Measurements from ENCODE around the gene MRPL55. TPM values are rescaled to one million over a fixed set of nuclear protein-coding genes. Genes with fewer than 3 reads are reported as not detected.

MRPL55 gene
- total and polyA plus RNA-seq, 2 experiments from 2014 or later: 92.4 to 172 TPM

DNA sequence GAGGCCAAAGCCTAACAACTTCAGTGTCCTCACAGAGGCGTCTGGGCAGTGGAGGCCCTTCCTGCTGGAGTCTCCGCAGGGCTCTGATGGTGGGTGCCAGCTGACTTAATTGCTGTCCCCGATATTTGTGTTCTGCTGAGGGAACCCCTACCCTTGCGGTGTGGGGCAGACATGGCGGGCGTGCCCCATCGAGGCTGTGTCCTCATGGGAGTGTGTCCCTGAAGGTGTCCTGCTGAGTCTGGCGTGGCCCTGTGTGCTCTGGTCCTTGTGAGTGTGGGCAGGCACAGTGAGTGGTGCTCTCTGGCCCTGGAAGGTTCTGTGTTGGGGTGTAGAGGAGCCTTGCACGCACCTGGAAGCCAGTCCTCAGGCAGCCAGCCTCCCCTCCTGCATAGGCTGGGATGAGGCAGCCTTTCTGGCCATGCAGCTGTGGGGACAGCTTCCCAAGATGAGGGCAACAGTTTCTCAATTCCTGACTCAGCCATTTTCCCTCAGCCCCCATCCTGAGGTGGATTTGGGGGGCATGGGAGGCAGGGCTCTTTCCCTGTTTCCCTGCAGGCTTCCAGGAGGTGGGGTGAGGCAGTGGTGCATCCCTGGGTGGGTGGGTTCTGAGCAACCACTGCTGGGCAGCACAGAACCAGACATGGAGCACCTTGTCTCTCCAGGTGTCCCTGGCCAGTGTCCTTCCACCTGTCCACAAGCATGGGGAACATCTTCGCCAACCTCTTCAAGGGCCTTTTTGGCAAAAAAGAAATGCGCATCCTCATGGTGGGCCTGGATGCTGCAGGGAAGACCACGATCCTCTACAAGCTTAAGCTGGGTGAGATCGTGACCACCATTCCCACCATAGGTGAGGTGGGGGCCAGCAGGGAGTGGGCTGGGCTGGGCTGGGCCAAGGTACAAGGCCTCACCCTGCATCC lies 12.4 kb downstream of the MRPL55 start:
- no peak overlapping the region for H3K4me3 Mint-ChIP-seq
- H3K4me1 ChIP-seq (ENCODE audit: insufficient read depth): no peaks in the 10 kb centered on the region
- peaks cover 11% of the 10 kb centered on the region for H3K9me3 Mint-ChIP-seq
- H3K4me1 Mint-ChIP-seq: peaks cover 11% of the 10 kb centered on the region
- no peaks in the 10 kb centered on the region for H3K27me3 ChIP-seq (ENCODE audit: insufficient read depth)
- ATAC-seq: no peak
- DNase-seq (ENCODE audit: low spot score): no peak
- TF ChIP-seq, protein P1, sequence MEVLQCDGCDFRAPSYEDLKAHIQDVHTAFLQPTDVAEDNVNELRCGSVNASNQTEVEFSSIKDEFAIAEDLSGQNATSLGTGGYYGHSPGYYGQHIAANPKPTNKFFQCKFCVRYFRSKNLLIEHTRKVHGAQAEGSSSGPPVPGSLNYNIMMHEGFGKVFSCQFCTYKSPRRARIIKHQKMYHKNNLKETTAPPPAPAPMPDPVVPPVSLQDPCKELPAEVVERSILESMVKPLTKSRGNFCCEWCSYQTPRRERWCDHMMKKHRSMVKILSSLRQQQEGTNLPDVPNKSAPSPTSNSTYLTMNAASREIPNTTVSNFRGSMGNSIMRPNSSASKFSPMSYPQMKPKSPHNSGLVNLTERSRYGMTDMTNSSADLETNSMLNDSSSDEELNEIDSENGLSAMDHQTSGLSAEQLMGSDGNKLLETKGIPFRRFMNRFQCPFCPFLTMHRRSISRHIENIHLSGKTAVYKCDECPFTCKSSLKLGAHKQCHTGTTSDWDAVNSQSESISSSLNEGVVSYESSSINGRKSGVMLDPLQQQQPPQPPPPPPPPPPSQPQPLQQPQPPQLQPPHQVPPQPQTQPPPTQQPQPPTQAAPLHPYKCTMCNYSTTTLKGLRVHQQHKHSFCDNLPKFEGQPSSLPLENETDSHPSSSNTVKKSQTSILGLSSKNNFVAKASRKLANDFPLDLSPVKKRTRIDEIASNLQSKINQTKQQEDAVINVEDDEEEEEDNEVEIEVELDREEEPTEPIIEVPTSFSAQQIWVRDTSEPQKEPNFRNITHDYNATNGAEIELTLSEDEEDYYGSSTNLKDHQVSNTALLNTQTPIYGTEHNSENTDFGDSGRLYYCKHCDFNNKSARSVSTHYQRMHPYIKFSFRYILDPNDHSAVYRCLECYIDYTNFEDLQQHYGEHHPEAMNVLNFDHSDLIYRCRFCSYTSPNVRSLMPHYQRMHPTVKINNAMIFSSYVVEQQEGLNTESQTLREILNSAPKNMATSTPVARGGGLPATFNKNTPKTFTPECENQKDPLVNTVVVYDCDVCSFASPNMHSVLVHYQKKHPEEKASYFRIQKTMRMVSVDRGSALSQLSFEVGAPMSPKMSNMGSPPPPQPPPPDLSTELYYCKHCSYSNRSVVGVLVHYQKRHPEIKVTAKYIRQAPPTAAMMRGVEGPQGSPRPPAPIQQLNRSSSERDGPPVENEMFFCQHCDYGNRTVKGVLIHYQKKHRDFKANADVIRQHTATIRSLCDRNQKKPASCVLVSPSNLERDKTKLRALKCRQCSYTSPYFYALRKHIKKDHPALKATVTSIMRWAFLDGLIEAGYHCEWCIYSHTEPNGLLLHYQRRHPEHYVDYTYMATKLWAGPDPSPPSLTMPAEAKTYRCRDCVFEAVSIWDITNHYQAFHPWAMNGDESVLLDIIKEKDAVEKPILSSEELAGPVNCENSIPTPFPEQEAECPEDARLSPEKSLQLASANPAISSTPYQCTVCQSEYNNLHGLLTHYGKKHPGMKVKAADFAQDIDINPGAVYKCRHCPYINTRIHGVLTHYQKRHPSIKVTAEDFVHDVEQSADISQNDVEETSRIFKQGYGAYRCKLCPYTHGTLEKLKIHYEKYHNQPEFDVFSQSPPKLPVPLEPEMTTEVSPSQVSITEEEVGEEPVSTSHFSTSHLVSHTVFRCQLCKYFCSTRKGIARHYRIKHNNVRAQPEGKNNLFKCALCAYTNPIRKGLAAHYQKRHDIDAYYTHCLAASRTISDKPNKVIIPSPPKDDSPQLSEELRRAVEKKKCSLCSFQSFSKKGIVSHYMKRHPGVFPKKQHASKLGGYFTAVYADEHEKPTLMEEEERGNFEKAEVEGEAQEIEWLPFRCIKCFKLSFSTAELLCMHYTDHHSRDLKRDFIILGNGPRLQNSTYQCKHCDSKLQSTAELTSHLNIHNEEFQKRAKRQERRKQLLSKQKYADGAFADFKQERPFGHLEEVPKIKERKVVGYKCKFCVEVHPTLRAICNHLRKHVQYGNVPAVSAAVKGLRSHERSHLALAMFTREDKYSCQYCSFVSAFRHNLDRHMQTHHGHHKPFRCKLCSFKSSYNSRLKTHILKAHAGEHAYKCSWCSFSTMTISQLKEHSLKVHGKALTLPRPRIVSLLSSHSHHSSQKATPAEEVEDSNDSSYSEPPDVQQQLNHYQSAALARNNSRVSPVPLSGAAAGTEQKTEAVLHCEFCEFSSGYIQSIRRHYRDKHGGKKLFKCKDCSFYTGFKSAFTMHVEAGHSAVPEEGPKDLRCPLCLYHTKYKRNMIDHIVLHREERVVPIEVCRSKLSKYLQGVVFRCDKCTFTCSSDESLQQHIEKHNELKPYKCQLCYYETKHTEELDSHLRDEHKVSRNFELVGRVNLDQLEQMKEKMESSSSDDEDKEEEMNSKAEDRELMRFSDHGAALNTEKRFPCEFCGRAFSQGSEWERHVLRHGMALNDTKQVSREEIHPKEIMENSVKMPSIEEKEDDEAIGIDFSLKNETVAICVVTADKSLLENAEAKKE (CRISPR knock-in tag; IDR thresholded peaks at IDR 0.05): no peak
- no peak overlapping the region for H3K27ac ChIP-seq (ENCODE audit: low read depth)
- H4K20me1 ChIP-seq (replicated peaks; ENCODE audit: insufficient read depth): peaks cover 50% of the 10 kb centered on the region
- peaks cover 71% of the 10 kb centered on the region for H3K36me3 Mint-ChIP-seq (ENCODE audit: low read depth)
- peaks cover 13% of the 10 kb centered on the region for H3K27me3 Mint-ChIP-seq (ENCODE audit: insufficient read depth, low read depth, poor library complexity)
- H3K4me2 ChIP-seq: no peak overlapping the region
- H3F3A ChIP-seq (replicated peaks; ENCODE audit: low read depth): no peaks in the 10 kb centered on the region
- no peak overlapping the region for H3K27ac Mint-ChIP-seq
- H3K36me3 ChIP-seq (ENCODE audit: insufficient read depth): peaks cover 3% of the 10 kb centered on the region; the same call in 1 of the 2 replicates
- no peak overlapping the region for H3K4me3 ChIP-seq
- H3K9me2 ChIP-seq (ENCODE audit: insufficient read depth): no peaks in the 10 kb centered on the region
- no peak overlapping the region for H2AFZ ChIP-seq
- H3K79me2 ChIP-seq (replicated peaks; ENCODE audit: insufficient read depth): peaks cover 52% of the 10 kb centered on the region

DNA sequence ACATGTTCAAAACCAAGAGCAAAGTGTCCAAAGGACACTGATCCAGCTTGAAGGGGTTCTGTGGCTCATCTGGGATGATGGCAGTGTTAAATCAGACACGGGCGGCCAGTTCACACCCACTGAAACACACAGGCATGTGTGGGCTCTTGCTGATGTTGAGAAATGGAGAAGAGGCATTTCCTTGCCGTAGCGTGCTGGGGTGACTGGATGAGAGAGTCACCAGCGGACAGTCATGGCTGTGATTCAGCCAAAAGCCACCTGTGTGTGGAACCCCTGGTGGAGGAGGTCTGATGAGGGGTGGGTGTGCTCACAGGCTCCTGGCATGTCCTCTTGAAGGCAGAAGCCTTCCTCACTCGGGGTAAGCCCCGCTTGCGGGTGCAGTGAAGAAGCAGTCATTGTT lies 13.2 kb downstream of the MRPL55 start:
- Mint-ChIP-seq H3K27ac (no peak overlapping the region), H3K4me3 (no peak overlapping the region), H3K36me3 (ENCODE audit: low read depth) (peaks cover 71% of the 10 kb centered on the region), H3K4me1 (peaks cover 7% of the 10 kb centered on the region), H3K9me3 (peaks cover 11% of the 10 kb centered on the region), H3K27me3 (ENCODE audit: insufficient read depth, low read depth, poor library complexity) (peaks cover 11% of the 10 kb centered on the region)
- ATAC-seq (no peak), DNase-seq (ENCODE audit: low spot score) (no peak)
- no peak overlapping the region for H3K4me3 ChIP-seq
- H3K27me3 ChIP-seq (ENCODE audit: insufficient read depth): no peaks in the 10 kb centered on the region
- no peaks in the 10 kb centered on the region for H3K4me1 ChIP-seq (ENCODE audit: insufficient read depth)
- H3K79me2 ChIP-seq (replicated peaks; ENCODE audit: insufficient read depth): peaks cover 60% of the 10 kb centered on the region
- H3K36me3 ChIP-seq (ENCODE audit: insufficient read depth): peaks cover 3% of the 10 kb centered on the region; the same call in 1 of the 2 replicates
- no peaks in the 10 kb centered on the region for H3F3A ChIP-seq (replicated peaks; ENCODE audit: low read depth)
- H3K27ac ChIP-seq (ENCODE audit: low read depth): no peak overlapping the region
- H3K9me2 ChIP-seq (ENCODE audit: insufficient read depth): no peaks in the 10 kb centered on the region
- no peak overlapping the region for H3K4me2 ChIP-seq
- H4K20me1 ChIP-seq (replicated peaks; ENCODE audit: insufficient read depth): peaks cover 57% of the 10 kb centered on the region
- no peak overlapping the region for H2AFZ ChIP-seq
- TF ChIP-seq ZNF114 (CRISPR knock-in tag; IDR thresholded peaks at IDR 0.05) (no peak), JUNB (IDR thresholded peaks at IDR 0.05; ENCODE audit: unreplicated experiment) (no peak), EZH2phosphoT487 (IDR thresholded peaks at IDR 0.05; ENCODE audit: unreplicated experiment) (no peak), POLR2AphosphoS5 (IDR thresholded peaks at IDR 0.05; ENCODE audit: low read depth) (no peak)
- TF ChIP-seq, protein P2, sequence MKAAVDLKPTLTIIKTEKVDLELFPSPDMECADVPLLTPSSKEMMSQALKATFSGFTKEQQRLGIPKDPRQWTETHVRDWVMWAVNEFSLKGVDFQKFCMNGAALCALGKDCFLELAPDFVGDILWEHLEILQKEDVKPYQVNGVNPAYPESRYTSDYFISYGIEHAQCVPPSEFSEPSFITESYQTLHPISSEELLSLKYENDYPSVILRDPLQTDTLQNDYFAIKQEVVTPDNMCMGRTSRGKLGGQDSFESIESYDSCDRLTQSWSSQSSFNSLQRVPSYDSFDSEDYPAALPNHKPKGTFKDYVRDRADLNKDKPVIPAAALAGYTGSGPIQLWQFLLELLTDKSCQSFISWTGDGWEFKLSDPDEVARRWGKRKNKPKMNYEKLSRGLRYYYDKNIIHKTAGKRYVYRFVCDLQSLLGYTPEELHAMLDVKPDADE (IDR thresholded peaks at IDR 0.05): no peak

All from GM23338 (cell line).